Lower lobe of right lung (tissue), 2 donors: ENCODE data around the gene NR1D2. TPM values are rescaled to one million over a fixed set of nuclear protein-coding genes. Genes with fewer than 3 reads are reported as not detected.
A peak's percentile ranks its signal among the peaks of the same experiment; 100 is the strongest.

Experiments used
- ATAC-seq, 2 donors: fragments of 200-7000 bp; cut with Tn5 transposase; one replicate each; pipeline ENCODE4 v1.9.1; 2020 to 2022; ENCODE audit warnings: mild to moderate bottlenecking in 2 of 2, moderate library complexity in 2 of 2
- DNase-seq: peaks from one replicate; pipeline ENCODE4 v3.0.0-alpha.2; 2020
- H3K27ac ChIP-seq: fragments of 200-600 bp; one replicate; pipeline ENCODE4 v1.8.0; 2022
- H3K27me3 ChIP-seq: fragments of 200-600 bp; one replicate; pipeline ENCODE4 v1.8.0; 2022; ENCODE audit warnings: low read depth
- H3K36me3 ChIP-seq: fragments of 200-600 bp; one replicate; pipeline ENCODE4 v1.8.0; 2022; ENCODE audit warnings: mild to moderate bottlenecking
- H3K4me1 ChIP-seq: fragments of 200-600 bp; one replicate; pipeline ENCODE4 v1.8.0; 2022
- H3K4me3 ChIP-seq: fragments of 200-600 bp; one replicate; pipeline ENCODE4 v1.8.0; 2022; ENCODE audit warnings: mild to moderate bottlenecking
- H3K9me3 ChIP-seq: fragments of 200-600 bp; one replicate; pipeline ENCODE4 v1.8.0; 2022
- intact Hi-C: fragments of 100-400 bp; cut with DNase I; formaldehyde crosslinking; loops from one replicate; pipeline ENCODE4 v1.11.0; 2022
- total RNA-seq: library from RNA; stranded (reverse); fragmentation: NEBNext Ultra II Directional; extraction: Animal tissue kit (Norgen Biotek cat#: 25700); gene quantifications from one replicate; pipeline ENCODE4 v1.2.1, GENCODE V29; 2021
- TF ChIP-seq, protein P1 (sequence below): fragments of 200-600 bp; IDR thresholded peaks from one replicate; pipeline ENCODE4 v1.8.0; 2022; ENCODE audit warnings: antibody characterized with exemption, mild to moderate bottlenecking
- donor health status: DM: no; HTN: yes; CAD: no; lungs with severe emphysema.

Gene NR1D2
- total RNA-seq, 1 donor from 2014 or later, result 53.7 TPM

DNA sequence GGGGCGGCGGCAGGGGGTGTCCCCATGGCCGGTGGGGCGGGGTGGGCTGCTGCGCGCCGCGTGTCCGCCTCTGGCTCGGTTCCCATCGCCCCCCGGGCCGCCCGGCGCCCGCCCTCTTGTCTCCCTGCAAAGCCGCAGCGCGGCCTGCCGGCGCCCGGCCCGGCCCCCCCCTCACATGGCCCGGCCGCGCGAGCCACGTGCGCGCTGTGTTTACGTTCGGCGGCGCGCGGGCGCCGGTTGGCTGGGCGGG is 502 bp downstream of the NR1D2 start:
- H3K27me3 ChIP-seq, result no peaks in the 10 kb centered on the region

DNA sequence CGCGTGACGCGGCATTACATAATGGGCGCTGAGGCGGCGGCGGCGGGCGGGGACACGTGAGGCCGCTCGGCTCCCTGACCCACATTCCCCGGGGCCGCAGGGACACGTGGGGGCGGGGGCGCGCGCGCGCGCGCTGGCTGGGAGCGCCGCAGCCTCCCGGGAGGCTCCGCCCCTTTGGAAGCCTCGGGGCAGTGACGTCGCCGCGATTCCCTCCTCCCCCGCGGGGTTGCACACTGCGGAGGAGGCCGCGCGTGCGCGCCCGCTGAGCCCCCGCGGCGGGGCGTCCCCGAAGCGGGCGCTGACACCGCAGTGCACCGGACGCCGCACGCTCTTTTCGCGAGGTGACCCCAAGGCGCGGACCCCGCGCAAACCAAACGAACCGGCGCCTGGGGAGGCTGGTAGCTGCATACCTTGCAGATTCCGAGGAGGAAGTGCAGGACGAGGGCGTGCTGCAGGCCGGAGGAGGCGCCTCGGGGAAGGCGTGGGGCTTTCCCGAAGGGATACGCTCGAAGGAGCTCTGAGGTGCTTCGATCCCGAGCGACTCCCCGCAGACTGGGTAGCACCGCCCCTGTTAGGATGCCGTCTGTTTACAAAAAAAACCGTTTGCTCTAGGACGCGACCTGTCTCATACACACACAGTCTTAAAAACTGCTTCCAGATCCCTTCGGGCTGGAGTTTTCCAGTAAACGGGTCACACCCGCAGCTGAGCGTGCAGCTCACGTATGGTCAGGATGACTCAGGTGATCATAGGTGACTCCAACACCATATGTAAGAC is 1.0 kb downstream of the NR1D2 start:
- peak; percentile 99 for DNase-seq
- Histone ChIP-seq H3K36me3 (no peaks in the 10 kb centered on the region), H3K4me1 (peaks cover 53% of the 10 kb centered on the region), H3K27me3 (no peaks in the 10 kb centered on the region), H3K9me3 (no peaks in the 10 kb centered on the region), H3K4me3 (peak overlapping the region; percentile 79), H3K27ac (peak overlapping the region; percentile 96)
- ATAC-seq, result peak; percentile 95 to 98
- TF ChIP-seq, protein P1, sequence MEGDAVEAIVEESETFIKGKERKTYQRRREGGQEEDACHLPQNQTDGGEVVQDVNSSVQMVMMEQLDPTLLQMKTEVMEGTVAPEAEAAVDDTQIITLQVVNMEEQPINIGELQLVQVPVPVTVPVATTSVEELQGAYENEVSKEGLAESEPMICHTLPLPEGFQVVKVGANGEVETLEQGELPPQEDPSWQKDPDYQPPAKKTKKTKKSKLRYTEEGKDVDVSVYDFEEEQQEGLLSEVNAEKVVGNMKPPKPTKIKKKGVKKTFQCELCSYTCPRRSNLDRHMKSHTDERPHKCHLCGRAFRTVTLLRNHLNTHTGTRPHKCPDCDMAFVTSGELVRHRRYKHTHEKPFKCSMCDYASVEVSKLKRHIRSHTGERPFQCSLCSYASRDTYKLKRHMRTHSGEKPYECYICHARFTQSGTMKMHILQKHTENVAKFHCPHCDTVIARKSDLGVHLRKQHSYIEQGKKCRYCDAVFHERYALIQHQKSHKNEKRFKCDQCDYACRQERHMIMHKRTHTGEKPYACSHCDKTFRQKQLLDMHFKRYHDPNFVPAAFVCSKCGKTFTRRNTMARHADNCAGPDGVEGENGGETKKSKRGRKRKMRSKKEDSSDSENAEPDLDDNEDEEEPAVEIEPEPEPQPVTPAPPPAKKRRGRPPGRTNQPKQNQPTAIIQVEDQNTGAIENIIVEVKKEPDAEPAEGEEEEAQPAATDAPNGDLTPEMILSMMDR, result no peak
- intact Hi-C loops, result no loop called here

More for the DNA sequence above, 502 bp downstream of the NR1D2 start:
- no peaks in the 10 kb centered on the region for H3K9me3 ChIP-seq
- H3K4me1 ChIP-seq, result peaks cover 48% of the 10 kb centered on the region
- no peak for ATAC-seq
- intact Hi-C loops, result no loop called here
- TF ChIP-seq, protein P1, result no peak
- peak overlapping the region; percentile 96 for H3K27ac ChIP-seq
- H3K36me3 ChIP-seq, result no peaks in the 10 kb centered on the region
- peak overlapping the region; percentile 79 for H3K4me3 ChIP-seq
- no peak for DNase-seq

DNA sequence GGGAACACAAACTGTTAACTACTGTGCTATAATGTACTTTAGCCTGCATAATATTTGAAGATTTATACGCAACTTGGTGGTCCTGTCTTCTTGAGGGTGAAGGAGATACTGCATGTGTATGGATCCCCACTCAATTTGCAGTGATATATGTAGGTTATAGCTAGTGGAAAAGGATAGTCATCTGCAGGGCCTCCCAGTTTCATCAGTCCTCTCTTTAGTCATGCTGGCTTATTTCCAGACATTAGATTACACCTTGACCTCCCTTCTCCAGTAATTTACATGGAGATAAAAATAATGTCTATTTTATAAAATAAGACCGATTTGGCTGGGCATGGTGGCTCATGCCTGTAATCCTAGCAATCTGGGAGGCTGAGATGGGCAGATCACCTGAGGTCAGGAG is 3.7 kb downstream of the NR1D2 start:
- no peaks in the 10 kb centered on the region for H3K9me3 ChIP-seq
- no peak overlapping the region for H3K4me3 ChIP-seq
- intact Hi-C loops, result no loop called here
- DNase-seq, result no peak
- H3K27ac ChIP-seq, result no peak overlapping the region
- H3K36me3 ChIP-seq, result no peaks in the 10 kb centered on the region
- TF ChIP-seq, protein P1, result no peak
- no peak for ATAC-seq
- peaks cover 70% of the 10 kb centered on the region for H3K4me1 ChIP-seq
- H3K27me3 ChIP-seq, result no peaks in the 10 kb centered on the region

DNA sequence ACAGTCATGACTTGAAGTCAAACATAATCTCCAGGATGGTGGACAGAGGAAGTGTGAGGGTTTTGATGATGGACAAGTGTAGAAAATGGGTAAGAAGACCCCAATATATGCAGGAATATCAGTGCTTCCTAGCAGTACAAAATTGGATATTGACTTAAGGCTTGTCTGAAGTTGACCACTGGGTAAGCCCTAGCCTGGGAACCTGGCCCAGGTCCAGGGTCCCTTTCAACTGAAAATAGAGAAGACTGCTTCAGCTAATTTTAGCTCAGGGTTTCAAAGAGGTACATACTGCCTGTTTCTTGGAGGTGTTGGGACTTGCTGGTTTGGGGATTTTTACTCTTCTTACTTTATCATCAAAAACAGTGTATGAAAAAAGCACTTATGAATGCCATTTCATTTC is 4.7 kb downstream of the NR1D2 start:
- H3K4me1 ChIP-seq, result peaks cover 75% of the 10 kb centered on the region
- intact Hi-C loops, result no loop called here
- no peak overlapping the region for H3K4me3 ChIP-seq

DNA sequence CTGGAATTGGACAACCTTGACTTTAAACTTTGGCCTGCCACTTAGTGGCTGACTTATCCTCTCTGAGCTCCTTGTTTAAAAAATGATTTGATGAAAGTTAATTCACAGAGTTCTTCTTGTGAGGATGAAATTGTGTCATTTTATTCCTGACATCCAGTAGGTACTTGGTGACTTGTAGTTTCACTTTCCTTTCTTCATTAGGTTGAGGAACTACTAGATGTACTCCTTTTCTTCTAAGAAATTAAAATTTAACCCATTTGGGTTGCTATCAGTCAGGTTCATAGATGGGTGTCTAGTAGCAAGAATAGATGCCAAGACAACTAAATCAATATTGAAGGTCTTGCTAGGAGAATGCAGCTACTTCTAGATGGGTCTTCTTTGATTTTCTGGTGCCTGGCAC is 5.2 kb downstream of the NR1D2 start:
- TF ChIP-seq, protein P1, result no peak
- ATAC-seq, result no peak
- H3K27me3 ChIP-seq, result no peaks in the 10 kb centered on the region
- peak overlapping the region; percentile 4 for H3K4me3 ChIP-seq
- peaks cover 77% of the 10 kb centered on the region for H3K4me1 ChIP-seq
- H3K9me3 ChIP-seq, result no peaks in the 10 kb centered on the region
- no peak for DNase-seq
- intact Hi-C loops, result no loop called here
- peaks cover 7% of the 10 kb centered on the region for H3K36me3 ChIP-seq
- no peak overlapping the region for H3K27ac ChIP-seq

More for the DNA sequence above, 4.7 kb downstream of the NR1D2 start:
- no peaks in the 10 kb centered on the region for H3K27me3 ChIP-seq
- TF ChIP-seq, protein P1, result no peak
- no peaks in the 10 kb centered on the region for H3K9me3 ChIP-seq
- ATAC-seq (no peak), DNase-seq (no peak)
- peaks cover 3% of the 10 kb centered on the region for H3K36me3 ChIP-seq
- no peak overlapping the region for H3K27ac ChIP-seq
